ENCODE data around the gene SH3RF2. TPM values are rescaled to one million over a fixed set of nuclear protein-coding genes. Genes with fewer than 3 reads are reported as not detected.
A peak's percentile ranks its signal among the peaks of the same experiment; 100 is the strongest.

Gene SH3RF2
- total RNA-seq, 6 donors from 2014 or later: 9.2 to 19.3 (median 14.3) TPM

GRCh38 chr5:146060221-146060585, 123.8 kb downstream of the SH3RF2 start:
- no peak for TF ChIP-seq CTCF (IDR thresholded peaks at IDR 0.05)
- TF ChIP-seq EP300 (IDR thresholded peaks at IDR 0.05): no peak
- no peak for TF ChIP-seq POLR2AphosphoS5 (IDR thresholded peaks at IDR 0.05)
- TF ChIP-seq POLR2A (IDR thresholded peaks at IDR 0.05): no peak
- Histone ChIP-seq H3K4me3 (no peak overlapping the region), H3K9me3 (no peaks in the 10 kb centered on the region), H3K27ac (no peak overlapping the region), H3K36me3 (no peaks in the 10 kb centered on the region), H3K27me3 (no peaks in the 10 kb centered on the region), H3K4me1 (no peaks in the 10 kb centered on the region)
- DNase-seq (no peak), ATAC-seq (ENCODE audit: low FRiP score in 2 of 2) (no peak)
- WGBS, 2 donors: 93 to 95% methylated on average over 5 of the region's 5 CpGs

GRCh38 chr5:146066968-146067367, 130.6 kb downstream of the SH3RF2 start:
- WGBS, 2 donors: 90 to 93% methylated on average over 8 of the region's 8 CpGs
- no peak for ATAC-seq (ENCODE audit: low FRiP score in 2 of 2)
- Histone ChIP-seq H3K9me3 (no peaks in the 10 kb centered on the region), H3K36me3 (no peaks in the 10 kb centered on the region), H3K4me1 (no peaks in the 10 kb centered on the region), H3K27ac (no peak overlapping the region), H3K4me3 (no peak overlapping the region), H3K27me3 (no peaks in the 10 kb centered on the region)
- DNase-seq: peak in 1 of 2 donors; percentile 36
- no peak for TF ChIP-seq POLR2AphosphoS5 (IDR thresholded peaks at IDR 0.05)
- no peak for TF ChIP-seq CTCF (IDR thresholded peaks at IDR 0.05)
- no peak for TF ChIP-seq EP300 (IDR thresholded peaks at IDR 0.05)

GRCh38 chr5:146068206-146068605, 131.8 kb downstream of the SH3RF2 start:
- DNase-seq: peak in 1 of 2 donors; percentile 53
- Histone ChIP-seq H3K4me3 (no peak overlapping the region), H3K4me1 (no peaks in the 10 kb centered on the region), H3K27me3 (no peaks in the 10 kb centered on the region), H3K36me3 (no peaks in the 10 kb centered on the region), H3K27ac (no peak overlapping the region), H3K9me3 (no peaks in the 10 kb centered on the region)
- TF ChIP-seq POLR2AphosphoS5 (IDR thresholded peaks at IDR 0.05) (no peak), CTCF (IDR thresholded peaks at IDR 0.05) (no peak), POLR2A (IDR thresholded peaks at IDR 0.05) (no peak), EP300 (IDR thresholded peaks at IDR 0.05) (no peak)
- 81 to 87% methylated on average over 9 of the region's 9 CpGs for WGBS, 2 donors
- ATAC-seq (ENCODE audit: low FRiP score in 2 of 2): peak in 1 of 2 donors; percentile 47

- Histone ChIP-seq H3K27me3 (no peaks in the 10 kb centered on the region), H3K9me3 (no peaks in the 10 kb centered on the region), H3K27ac (no peak overlapping the region), H3K4me1 (no peaks in the 10 kb centered on the region), H3K4me3 (no peak overlapping the region), H3K36me3 (no peaks in the 10 kb centered on the region)
- TF ChIP-seq POLR2A (IDR thresholded peaks at IDR 0.05) (no peak), POLR2AphosphoS5 (IDR thresholded peaks at IDR 0.05) (no peak), CTCF (IDR thresholded peaks at IDR 0.05) (no peak)
- DNase-seq: no peak
- ATAC-seq (ENCODE audit: low FRiP score in 2 of 2): no peak
- WGBS, 2 donors: 83 to 89% methylated on average over 6 of the region's 6 CpGs
Measured at GRCh38 chr5:146068977-146069779, 132.8 kb downstream of the SH3RF2 start.

- Histone ChIP-seq H3K4me1 (no peaks in the 10 kb centered on the region), H3K36me3 (no peaks in the 10 kb centered on the region), H3K4me3 (no peak overlapping the region), H3K9me3 (no peaks in the 10 kb centered on the region), H3K27ac (no peak overlapping the region), H3K27me3 (no peaks in the 10 kb centered on the region)
- DNase-seq (no peak), ATAC-seq (ENCODE audit: low FRiP score in 2 of 2) (no peak)
- TF ChIP-seq CTCF (IDR thresholded peaks at IDR 0.05): no peak
- TF ChIP-seq POLR2A (IDR thresholded peaks at IDR 0.05): no peak
- TF ChIP-seq POLR2AphosphoS5 (IDR thresholded peaks at IDR 0.05): no peak
- no peak for TF ChIP-seq EP300 (IDR thresholded peaks at IDR 0.05)
- 88 to 93% methylated on average over 2 of the region's 2 CpGs for WGBS, 2 donors
Measured at GRCh38 chr5:146069780-146070099, 133.4 kb downstream of the SH3RF2 start.

Measured in upper lobe of left lung (tissue), 6 donors.